SH-SY5Y (cell line): Measurements from ENCODE around the gene C1S.

ENCODE experiments used
- GATA2 ChIP-seq: IDR thresholded peaks from 2 replicates; pipeline ENCODE4 v1.6.1; 2011; ENCODE audit warnings: mild to moderate bottlenecking, low read depth, low read length
- GATA3 ChIP-seq: IDR thresholded peaks from 2 replicates; pipeline ENCODE4 v1.6.1; 2011; ENCODE audit warnings: low read depth, mild to moderate bottlenecking, low read length, moderate library complexity

GRCh38 chr12:7114008-7114407 is 53.5 kb downstream of the C1S start:
- TF ChIP-seq GATA2 = no peak
- TF ChIP-seq GATA3 = no peak
